PC-3 (cell line): ENCODE measurements around the gene STK11.

Experiments
- CTCF ChIP-seq: fragments of 300-600 bp; sonication (generic); conservative IDR thresholded peaks from 2 replicates; pipeline ENCODE4 v1.5.1; 2017; ENCODE audit warnings: antibody characterized with exemption, low read depth, mild to moderate bottlenecking, low read length
- EZH2phosphoT487 ChIP-seq: fragments of 300-600 bp; sonication (generic); IDR thresholded peaks from 2 replicates; pipeline ENCODE4 v1.6.1; 2018; ENCODE audit warnings: mild to moderate bottlenecking, antibody characterized with exemption, low read length, borderline replicate concordance

GRCh38 chr19:1219786-1220476 lies 14.4 kb downstream of the STK11 start:
- no peak for TF ChIP-seq CTCF
- TF ChIP-seq EZH2phosphoT487, result no peak
